Naive thymus-derived CD8-positive, alpha-beta T cell (primary cell): Measurements from ENCODE around the gene RXRB. TPM values are rescaled to one million over a fixed set of nuclear protein-coding genes. Genes with fewer than 3 reads are reported as not detected.
A peak's percentile ranks its signal among the peaks of the same experiment; 100 is the strongest.

Source experiments
- ATAC-seq, 2 donors: fragments of 150-1000 bp; cut with Tn5 transposase in 1 of 2; sonication (Bioruptor Pico), chemical (Tn5 transposase) in 1 of 2; 1 replicate in 1 of 2; 2 replicates in 1 of 2; pipeline ENCODE4 v1.10.0; 2021; ENCODE audit warnings: mild to moderate bottlenecking in 2 of 2, moderate library complexity in 2 of 2
- POLR2A ChIA-PET: fragments of 350-600 bp; sonication (Branson Sonifier 250); formaldehyde crosslinking; loops from one replicate; lab custom pipeline; 2021; ENCODE audit warnings: antibody characterized with exemption; lab: Charles Lee
- DNase-seq, 10 donors: peaks; one replicate each; pipeline versions ENCODE4 v3.0.0 to v3.0.0-alpha.2; 2020 to 2022
- H3K27ac Mint-ChIP-seq, 10 donors: one replicate each; pipeline ENCODE4 v1.8.0; 2020 to 2022; ENCODE audit warnings: mild to moderate bottlenecking in 10 of 10, mixed read lengths in 10 of 10, moderate library complexity in 4 of 10, inconsistent platforms in 1 of 10
- H3K27me3 Mint-ChIP-seq, 5 donors: one replicate each; pipeline ENCODE4 v1.8.0; 2021 to 2022; ENCODE audit warnings: mixed read lengths in 5 of 5
- H3K36me3 Mint-ChIP-seq, 3 donors: one replicate each; pipeline ENCODE4 v1.8.0; 2020 to 2022; ENCODE audit warnings: mixed read lengths in 3 of 3, mild to moderate bottlenecking in 2 of 3, inconsistent platforms in 1 of 3
- H3K4me1 Mint-ChIP-seq, 4 donors: one replicate each; pipeline ENCODE4 v1.8.0; 2021 to 2022; ENCODE audit warnings: mixed read lengths in 4 of 4
- H3K4me3 Mint-ChIP-seq, 10 donors: one replicate each; pipeline ENCODE4 v1.8.0; 2020 to 2022; ENCODE audit warnings: mild to moderate bottlenecking in 10 of 10, mixed read lengths in 10 of 10, moderate library complexity in 6 of 10, inconsistent platforms in 1 of 10
- H3K9me3 Mint-ChIP-seq, 9 donors: one replicate each; pipeline ENCODE4 v1.8.0; 2020 to 2022; ENCODE audit warnings: mixed read lengths in 9 of 9, mild to moderate bottlenecking in 3 of 9, inconsistent platforms in 1 of 9, moderate library complexity in 1 of 9
- polyA plus RNA-seq, 3 donors: library from polyadenylated mRNA; unstranded; fragments of 300-500 nt; fragmentation: Illumina TruSeq; gene quantifications; one replicate each; pipeline ENCODE4 v1.2.3, GENCODE V29; 2021
- total RNA-seq, 8 experiments: library from RNA in 2 of 8; stranded (reverse) in 2 of 8; gene quantifications; one replicate each; pipeline ENCODE4 v1.2.3 and lab custom pipeline; 2021 to 2026

The RXRB gene
- total and polyA plus RNA-seq, 5 experiments from 2014 or later: 6.6 to 127 (median 10.9) TPM

- H3K4me3 Mint-ChIP-seq: peak overlapping the region in 1 of 10 donors; percentile 51
- H3K36me3 Mint-ChIP-seq: peaks cover 0 to 24% (median 7%) of the 10 kb centered on the region in 3 donors
- H3K9me3 Mint-ChIP-seq: no peaks in the 10 kb centered on the region
- peaks cover 45 to 72% (median 57%) of the 10 kb centered on the region in 4 donors for H3K4me1 Mint-ChIP-seq
- H3K27me3 Mint-ChIP-seq: peaks cover 0 to 8% (median 0%) of the 10 kb centered on the region in 5 donors
- POLR2A ChIA-PET: interaction anchor here (0.6 to 1.5 kb wide), 4 partner anchors 12 to 98 kb away, joined by 3 to 5 read pairs (median 4); no protein-coding TSS in a partner anchor
- DNase-seq (no peak), ATAC-seq (no peak)
- no peak overlapping the region for H3K27ac Mint-ChIP-seq
These were observed 10.7 kb upstream of the RXRB start for GRCh38 chr6:33211136-33211535.

GRCh38 chr6:33209856-33210255 lies 9.4 kb upstream of the RXRB start:
- Mint-ChIP-seq H3K27me3 (peaks cover 0 to 8% (median 0%) of the 10 kb centered on the region in 5 donors), H3K27ac (peak overlapping the region in 9 of 10 donors; percentile 15 to 98 (median 88)), H3K36me3 (peaks cover 0 to 24% (median 7%) of the 10 kb centered on the region in 3 donors), H3K4me3 (peak overlapping the region in 9 of 10 donors; percentile 42 to 99 (median 93)), H3K4me1 (peaks cover 47 to 71% (median 64%) of the 10 kb centered on the region in 4 donors), H3K9me3 (no peaks in the 10 kb centered on the region)
- POLR2A ChIA-PET: interaction anchor here (0.6 to 3.5 kb wide), 9 partner anchors 9 to 238 kb away, joined by 3 to 43 read pairs (median 10); partner anchors contain the start of genes COL11A2, RPS18, RXRB and SLC39A7
- DNase-seq (no peak), ATAC-seq (no peak)

GRCh38 chr6:33208091-33208967 lies 7.9 kb upstream of the RXRB start, which contains the start of gene RING1:
Gene RING1, plus strand, starts transcription at chr6:33208500. Its CDS starts 323 bp downstream, at chr6:33208823.
- H3K4me3 Mint-ChIP-seq: peak within 1 kb of the TSS; percentile 84 to 99 (median 94)
- peak within 1 kb of the TSS; percentile 88 to 98 (median 96) for H3K27ac Mint-ChIP-seq
- H3K27me3 Mint-ChIP-seq: peaks cover 0 to 3% (median 0%) of the 10 kb centered on the region in 5 donors
- peak; percentile 79 to 91 (median 87) for DNase-seq
- H3K9me3 Mint-ChIP-seq: no peaks in the 10 kb centered on the region
- H3K4me1 Mint-ChIP-seq: peaks cover 38 to 66% (median 61%) of the 10 kb centered on the region in 4 donors
- H3K36me3 Mint-ChIP-seq: peaks cover 0 to 31% (median 7%) of the 10 kb centered on the region in 3 donors
- ATAC-seq: peak; percentile 58 to 69
- POLR2A ChIA-PET: interaction anchor here (0.5 to 3.5 kb wide), 29 partner anchors 8 to 972 kb away, joined by 3 to 43 read pairs (median 5); partner anchors contain the start of genes B3GALT4, COL11A2, PFDN6 and PSMB8

GRCh38 chr6:33207552-33208090 lies 7.2 kb upstream of the RXRB start:
- Mint-ChIP-seq H3K4me3 (peak overlapping the region; percentile 84 to 99 (median 90)), H3K36me3 (peaks cover 6 to 38% (median 11%) of the 10 kb centered on the region in 3 donors), H3K27ac (peak overlapping the region; percentile 78 to 97 (median 94)), H3K4me1 (peaks cover 37 to 66% (median 61%) of the 10 kb centered on the region in 4 donors), H3K9me3 (no peaks in the 10 kb centered on the region), H3K27me3 (peaks cover 0 to under 1% (median 0%) of the 10 kb centered on the region in 5 donors)
- DNase-seq (no peak), ATAC-seq (no peak)
- POLR2A ChIA-PET: interaction anchor here (0.5 to 3.5 kb wide), 20 partner anchors 9 to 363 kb away, joined by 3 to 43 read pairs (median 6); partner anchors contain the start of genes B3GALT4, COL11A2, PFDN6 and PSMB8

GRCh38 chr6:33206864-33207551 lies 6.5 kb upstream of the RXRB start:
- Mint-ChIP-seq H3K27me3 (no peaks in the 10 kb centered on the region), H3K4me1 (peaks cover 33 to 66% (median 62%) of the 10 kb centered on the region in 4 donors), H3K36me3 (peaks cover 6 to 38% (median 16%) of the 10 kb centered on the region in 3 donors), H3K4me3 (peak overlapping the region in 7 of 10 donors; percentile 84 to 99 (median 91)), H3K9me3 (no peaks in the 10 kb centered on the region), H3K27ac (peak overlapping the region in 5 of 10 donors; percentile 56 to 97 (median 94))
- no peak for DNase-seq
- POLR2A ChIA-PET: interaction anchor here (0.6 to 3.5 kb wide), 9 partner anchors 8 to 235 kb away, joined by 3 to 43 read pairs (median 10); partner anchors contain the start of genes COL11A2, RPS18, RXRB and SLC39A7
- no peak for ATAC-seq

- Mint-ChIP-seq H3K27ac (peak overlapping the region; percentile 46 to 95 (median 87)), H3K4me3 (peak overlapping the region; percentile 21 to 100 (median 94)), H3K27me3 (no peaks in the 10 kb centered on the region), H3K9me3 (no peaks in the 10 kb centered on the region), H3K4me1 (peaks cover 36 to 72% (median 69%) of the 10 kb centered on the region in 4 donors), H3K36me3 (peaks cover 6 to 37% (median 16%) of the 10 kb centered on the region in 3 donors)
- no peak for ATAC-seq
- DNase-seq: no peak
- POLR2A ChIA-PET: interaction anchor here (0.7 to 3.3 kb wide), 7 partner anchors 13 to 365 kb away, joined by 3 to 37 read pairs (median 16); partner anchors contain the start of genes RPS18 and VPS52
These were observed 5.8 kb upstream of the RXRB start for GRCh38 chr6:33206027-33206863.

- peaks cover 39 to 80% (median 74%) of the 10 kb centered on the region in 4 donors for H3K4me1 Mint-ChIP-seq
- peak overlapping the region; percentile 76 to 100 (median 96) for H3K4me3 Mint-ChIP-seq
- POLR2A ChIA-PET: interaction anchor here (0.7 to 2.4 kb wide), 8 partner anchors 9 to 364 kb away, joined by 3 to 18 read pairs (median 4); partner anchors contain the start of genes RPS18 and VPS52
- no peaks in the 10 kb centered on the region for H3K27me3 Mint-ChIP-seq
- H3K9me3 Mint-ChIP-seq: no peaks in the 10 kb centered on the region
- DNase-seq: peak in 1 of 10 donors; percentile 29
- ATAC-seq: no peak
- H3K36me3 Mint-ChIP-seq: peaks cover 6 to 34% (median 13%) of the 10 kb centered on the region in 3 donors
- H3K27ac Mint-ChIP-seq: peak overlapping the region; percentile 46 to 96 (median 90)
These were observed 4.9 kb upstream of the RXRB start for GRCh38 chr6:33205191-33206026.

GRCh38 chr6:33204415-33205190 lies 4.1 kb upstream of the RXRB start, which contains the start of gene HSD17B8:
Gene HSD17B8, plus strand, starts transcription at chr6:33204655. Its CDS starts 14 bp downstream, at chr6:33204669.
- Mint-ChIP-seq H3K4me3 (peak within 1 kb of the TSS; percentile 76 to 100 (median 96)), H3K27me3 (no peaks in the 10 kb centered on the region), H3K27ac (peak within 1 kb of the TSS; percentile 46 to 98 (median 92)), H3K36me3 (peaks cover 6 to 26% (median 12%) of the 10 kb centered on the region in 3 donors), H3K4me1 (peaks cover 38 to 78% (median 70%) of the 10 kb centered on the region in 4 donors), H3K9me3 (no peaks in the 10 kb centered on the region)
- peak; percentile 60 to 65 for ATAC-seq
- DNase-seq: peak; percentile 78 to 94 (median 84)
- POLR2A ChIA-PET: interaction anchor here (0.5 to 2.4 kb wide), 10 partner anchors 8 to 1303 kb away, joined by 3 to 18 read pairs (median 4); partner anchors contain the start of genes RPS18, VPS52 and ZBTB12

- Mint-ChIP-seq H3K27ac (peak overlapping the region; percentile 35 to 98 (median 91)), H3K27me3 (no peaks in the 10 kb centered on the region), H3K9me3 (no peaks in the 10 kb centered on the region), H3K4me1 (peaks cover 35 to 78% (median 69%) of the 10 kb centered on the region in 4 donors), H3K4me3 (peak overlapping the region; percentile 76 to 100 (median 96)), H3K36me3 (peaks cover 6 to 24% (median 12%) of the 10 kb centered on the region in 3 donors)
- DNase-seq: no peak
- ATAC-seq: no peak
- POLR2A ChIA-PET: interaction anchor here (0.5 to 2.4 kb wide), 7 partner anchors 8 to 1302 kb away, joined by 3 to 18 read pairs (median 4); partner anchors contain the start of genes RPS18, VPS52 and ZBTB12
These were observed 3.6 kb upstream of the RXRB start for GRCh38 chr6:33204165-33204414.
